ENCODE results near the gene PRKCA.

The PRKCA gene

DNA sequence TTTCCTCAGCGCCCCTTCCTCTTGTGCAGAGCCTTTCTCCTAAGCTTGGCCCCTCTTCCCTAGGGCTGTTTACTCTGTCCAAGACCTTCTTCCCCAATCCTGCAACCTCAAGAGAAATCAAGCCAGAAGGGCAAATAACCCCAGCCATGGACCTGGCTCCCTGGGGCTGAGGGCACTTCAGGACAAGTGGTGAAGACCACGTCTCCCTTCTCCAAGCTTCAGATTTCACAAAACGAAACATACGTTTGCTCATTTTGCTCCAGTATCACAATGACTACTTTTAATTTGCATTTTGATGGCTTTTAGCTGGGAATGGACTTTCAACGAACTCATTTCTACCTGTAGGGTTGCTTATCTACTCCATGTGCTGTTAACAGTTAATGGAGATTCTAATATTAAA is 392.7 kb downstream of the PRKCA start:
- H3K36me3 ChIP-seq, result peaks cover 0 to 21% (median 19%) of the 10 kb centered on the region in 3 donors
- no peak for DNase-seq
- H3K9me3 ChIP-seq, result peaks cover 0 to 9% (median 4%) of the 10 kb centered on the region in 3 donors

DNA sequence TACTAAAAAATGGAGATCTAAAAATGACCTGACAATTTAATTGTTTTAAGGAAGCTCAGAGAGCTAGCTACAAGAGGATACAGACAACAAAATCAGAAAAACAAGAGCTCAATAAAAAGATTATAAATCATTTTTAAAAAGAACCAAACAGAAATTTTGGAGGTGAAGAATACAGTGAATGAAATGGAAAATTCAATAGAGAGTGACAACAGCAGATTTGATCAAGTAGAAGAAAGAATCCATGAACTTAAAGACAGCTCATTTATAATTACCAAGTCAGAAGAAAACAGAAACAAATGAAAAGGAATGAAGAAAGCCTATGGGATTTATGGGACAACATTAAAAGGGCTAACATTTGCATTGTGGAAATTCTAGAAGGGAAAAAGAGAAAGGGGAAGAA is 395.9 kb downstream of the PRKCA start:
- Histone ChIP-seq H3K4me3 (no peak overlapping the region), H3K9me3 (peaks cover 0 to 9% (median 4%) of the 10 kb centered on the region in 3 donors), H3K4me1 (peaks cover 0 to 4% (median 0%) of the 10 kb centered on the region in 4 donors), H3K27me3 (no peaks in the 10 kb centered on the region), H3K27ac (no peak overlapping the region), H3K36me3 (peaks cover 0 to 21% (median 19%) of the 10 kb centered on the region in 3 donors)
- DNase-seq, result no peak
- TF ChIP-seq, protein P1, sequence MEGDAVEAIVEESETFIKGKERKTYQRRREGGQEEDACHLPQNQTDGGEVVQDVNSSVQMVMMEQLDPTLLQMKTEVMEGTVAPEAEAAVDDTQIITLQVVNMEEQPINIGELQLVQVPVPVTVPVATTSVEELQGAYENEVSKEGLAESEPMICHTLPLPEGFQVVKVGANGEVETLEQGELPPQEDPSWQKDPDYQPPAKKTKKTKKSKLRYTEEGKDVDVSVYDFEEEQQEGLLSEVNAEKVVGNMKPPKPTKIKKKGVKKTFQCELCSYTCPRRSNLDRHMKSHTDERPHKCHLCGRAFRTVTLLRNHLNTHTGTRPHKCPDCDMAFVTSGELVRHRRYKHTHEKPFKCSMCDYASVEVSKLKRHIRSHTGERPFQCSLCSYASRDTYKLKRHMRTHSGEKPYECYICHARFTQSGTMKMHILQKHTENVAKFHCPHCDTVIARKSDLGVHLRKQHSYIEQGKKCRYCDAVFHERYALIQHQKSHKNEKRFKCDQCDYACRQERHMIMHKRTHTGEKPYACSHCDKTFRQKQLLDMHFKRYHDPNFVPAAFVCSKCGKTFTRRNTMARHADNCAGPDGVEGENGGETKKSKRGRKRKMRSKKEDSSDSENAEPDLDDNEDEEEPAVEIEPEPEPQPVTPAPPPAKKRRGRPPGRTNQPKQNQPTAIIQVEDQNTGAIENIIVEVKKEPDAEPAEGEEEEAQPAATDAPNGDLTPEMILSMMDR (IDR thresholded peaks at IDR 0.05), result no peak
- intact Hi-C loops (cut with DNase I; ENCODE audit: low total_unique reads), result no loop called here

More for the DNA sequence above, 392.7 kb downstream of the PRKCA start:
- intact Hi-C loops (cut with DNase I; ENCODE audit: low total_unique reads), result no loop called here
- H3K4me1 ChIP-seq, result peaks cover 0 to 4% (median 0%) of the 10 kb centered on the region in 4 donors
- no peak overlapping the region for H3K4me3 ChIP-seq
- H3K27ac ChIP-seq, result no peak overlapping the region
- no peaks in the 10 kb centered on the region for H3K27me3 ChIP-seq
- TF ChIP-seq, protein P1 (IDR thresholded peaks at IDR 0.05), result no peak

DNA sequence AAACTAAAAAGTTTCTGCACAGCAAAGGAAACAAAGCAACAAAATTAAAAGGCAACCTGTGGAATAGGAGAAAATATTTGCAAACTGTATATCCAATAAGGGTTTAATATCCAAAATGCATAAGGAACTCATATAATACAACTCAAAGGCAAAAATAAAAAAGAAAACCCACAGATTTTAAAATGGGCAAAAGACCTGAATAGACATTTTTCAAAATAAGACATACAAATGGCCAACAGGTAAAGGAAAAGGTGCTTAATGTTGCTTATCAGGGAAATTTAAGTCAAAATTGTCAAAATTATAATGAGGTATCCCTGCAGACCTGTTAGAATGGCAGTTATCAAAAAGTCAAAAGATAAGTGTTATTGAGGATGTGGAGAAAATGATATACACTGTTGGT is 399.0 kb downstream of the PRKCA start:
- no peak for DNase-seq
- H3K4me1 ChIP-seq, result no peaks in the 10 kb centered on the region
- H3K4me3 ChIP-seq, result no peak overlapping the region
- no peak overlapping the region for H3K27ac ChIP-seq
- TF ChIP-seq, protein P1 (IDR thresholded peaks at IDR 0.05), result no peak
- H3K36me3 ChIP-seq, result peaks cover 0 to 14% (median 11%) of the 10 kb centered on the region in 3 donors
- intact Hi-C loops (cut with DNase I; ENCODE audit: low total_unique reads), result no loop called here
- H3K9me3 ChIP-seq, result peaks cover 0 to 9% (median 4%) of the 10 kb centered on the region in 3 donors
- H3K27me3 ChIP-seq, result no peaks in the 10 kb centered on the region

DNA sequence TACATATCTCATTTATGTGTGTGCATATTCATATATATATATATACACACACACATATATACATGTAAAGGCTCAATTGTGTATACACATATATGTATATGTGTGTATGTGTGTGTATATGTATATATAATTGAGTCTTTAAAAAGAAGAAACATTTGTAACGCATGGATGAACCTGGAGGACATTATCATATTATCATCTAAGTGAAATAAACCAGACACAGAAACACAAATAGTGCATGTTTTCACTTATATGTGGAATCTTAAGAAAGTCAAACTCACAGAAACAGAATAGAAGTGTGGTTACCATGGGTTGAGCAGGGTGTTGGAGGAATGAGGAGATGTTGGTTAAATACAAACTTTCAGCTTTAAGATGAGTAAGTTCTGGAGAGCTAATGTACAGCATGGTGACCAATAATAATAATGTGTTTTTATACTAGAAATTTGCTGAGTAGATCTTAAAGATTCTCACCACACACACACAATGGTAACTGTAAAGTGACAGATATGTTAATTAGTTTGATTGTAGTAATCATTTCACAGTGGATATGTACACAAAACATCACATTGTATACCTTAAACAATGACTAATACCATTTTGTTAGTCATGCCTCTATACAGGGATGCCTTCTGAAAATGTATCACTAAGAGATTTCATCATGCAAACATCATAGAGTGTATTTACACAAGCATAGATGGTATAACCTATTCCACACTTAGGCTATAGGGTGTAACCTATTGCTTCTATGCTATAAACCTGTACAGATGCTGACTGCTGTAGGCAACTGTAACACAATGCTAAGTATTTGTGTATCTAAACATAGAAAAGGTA is 399.9 kb downstream of the PRKCA start:
- Histone ChIP-seq H3K27me3 (no peaks in the 10 kb centered on the region), H3K27ac (no peak overlapping the region), H3K36me3 (peaks cover 0 to 6% (median 3%) of the 10 kb centered on the region in 3 donors), H3K4me3 (no peak overlapping the region), H3K9me3 (peaks cover 0 to 8% (median 4%) of the 10 kb centered on the region in 3 donors), H3K4me1 (no peaks in the 10 kb centered on the region)
- intact Hi-C loops (cut with DNase I; ENCODE audit: low total_unique reads), result no loop called here
- TF ChIP-seq, protein P1 (IDR thresholded peaks at IDR 0.05), result no peak
- no peak for DNase-seq

DNA sequence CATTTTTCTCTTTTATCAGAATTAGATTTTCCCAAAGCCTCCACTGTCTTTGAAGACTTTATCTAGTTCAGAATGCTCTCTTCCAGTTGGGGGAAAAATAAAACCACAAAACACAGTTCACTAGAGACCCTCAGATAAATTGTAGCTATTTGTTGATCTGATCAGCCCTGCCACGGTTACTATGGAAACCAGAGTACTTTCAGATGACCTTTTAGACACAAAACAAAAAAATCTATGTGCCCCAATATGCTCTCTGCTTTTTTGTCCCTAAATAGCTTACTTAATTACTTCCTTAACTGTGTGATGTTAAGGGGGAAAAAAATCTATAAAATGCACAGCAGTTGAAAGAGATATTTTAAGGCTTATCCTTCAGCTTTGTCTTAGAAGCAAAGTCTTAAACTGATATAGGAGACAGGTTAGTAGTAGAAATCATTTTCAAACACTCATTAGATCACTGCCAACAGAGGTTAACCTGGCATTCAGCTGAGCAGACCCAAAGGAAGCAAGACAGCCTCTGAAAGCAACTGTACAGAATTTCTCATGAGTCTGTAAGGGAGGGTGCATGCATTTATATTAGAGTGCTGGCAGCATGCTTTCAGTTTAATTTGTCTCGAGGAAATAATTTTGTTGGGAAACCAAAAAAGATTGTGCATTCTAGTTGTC is 402.6 kb downstream of the PRKCA start:
- no peaks in the 10 kb centered on the region for H3K4me1 ChIP-seq
- DNase-seq, result no peak
- no peaks in the 10 kb centered on the region for H3K36me3 ChIP-seq
- no peaks in the 10 kb centered on the region for H3K27me3 ChIP-seq
- H3K27ac ChIP-seq, result no peak overlapping the region
- H3K9me3 ChIP-seq, result no peaks in the 10 kb centered on the region
- intact Hi-C loops (cut with DNase I; ENCODE audit: low total_unique reads), result no loop called here
- H3K4me3 ChIP-seq, result no peak overlapping the region
- TF ChIP-seq, protein P1 (IDR thresholded peaks at IDR 0.05), result no peak

All from tibial artery (tissue), 4 donors.